ENCODE data around the gene BAD. TPM values are rescaled to one million over a fixed set of nuclear protein-coding genes. Genes with fewer than 3 reads are reported as not detected.

The BAD gene
- total and polyA plus RNA-seq, 2 of the 13 experiments (the other 11 are each of a cell fraction or from before 2014, with no cell fraction given), result 17.9 to 28.5 TPM

DNA sequence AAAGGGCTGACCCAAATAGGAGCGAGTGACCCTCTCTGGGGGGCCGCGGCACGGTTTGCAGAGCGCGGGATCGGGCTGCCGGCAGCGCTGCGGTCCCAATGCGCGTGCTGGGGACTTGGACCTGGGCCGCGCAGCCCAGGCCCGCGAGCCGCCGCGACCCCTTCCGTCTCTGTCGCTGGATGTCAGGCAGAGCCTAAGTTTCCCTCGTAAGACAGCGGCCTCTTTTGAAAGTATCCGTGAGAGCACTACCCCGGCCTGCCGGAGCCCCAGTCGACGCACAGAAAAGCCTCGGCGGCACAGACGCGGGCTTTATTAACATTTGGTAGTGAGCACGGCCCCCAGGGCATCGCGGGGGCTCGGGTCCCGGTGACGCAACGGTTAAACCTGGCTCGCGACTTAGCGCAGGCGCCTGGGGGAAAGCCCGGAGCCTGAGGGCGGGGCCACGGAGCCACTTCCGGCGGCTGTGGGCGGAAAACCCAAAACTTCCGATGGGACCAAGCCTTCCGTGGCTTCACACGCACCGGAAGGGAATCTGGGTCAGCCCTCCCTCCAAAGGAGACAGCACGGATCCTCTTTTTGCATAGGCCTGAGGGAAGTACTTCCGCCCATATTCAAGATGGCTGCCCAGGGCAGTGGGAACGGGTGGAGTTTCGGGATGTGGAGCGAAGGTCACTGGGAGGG lies 14.8 kb downstream of the BAD start (continued):
- TF ChIP-seq NFYC (CRISPR knock-in tag; IDR thresholded peaks at IDR 0.05) (peak; percentile 76), ZNF230 (CRISPR knock-in tag; IDR thresholded peaks at IDR 0.05) (no peak), AGO2 (optimal IDR thresholded peaks at IDR 0.05; ENCODE audit: low read depth, low read length) (peak; percentile 95), ZNF841 (CRISPR knock-in tag; IDR thresholded peaks at IDR 0.05; ENCODE audit: borderline replicate concordance) (no peak), NFIC (IDR thresholded peaks at IDR 0.05; ENCODE audit: low read length) (peak; percentile 15; the same call in 1 of the 2 replicates), KLF12 (CRISPR knock-in tag; IDR thresholded peaks at IDR 0.05; ENCODE audit: borderline replicate concordance) (peak; percentile 92), ZNF792 (CRISPR knock-in tag; IDR thresholded peaks at IDR 0.05) (0 out of 2 replicates have a peak, but pooled peaks have one; percentile 22), SMC3 (IDR thresholded peaks at IDR 0.05; ENCODE audit: low read length) (no peak), RFXANK (CRISPR knock-in tag; IDR thresholded peaks at IDR 0.05) (no peak), ZNF441 (CRISPR knock-in tag; IDR thresholded peaks at IDR 0.05; ENCODE audit: borderline replicate concordance) (no peak)
- TF ChIP-seq, protein P1, sequence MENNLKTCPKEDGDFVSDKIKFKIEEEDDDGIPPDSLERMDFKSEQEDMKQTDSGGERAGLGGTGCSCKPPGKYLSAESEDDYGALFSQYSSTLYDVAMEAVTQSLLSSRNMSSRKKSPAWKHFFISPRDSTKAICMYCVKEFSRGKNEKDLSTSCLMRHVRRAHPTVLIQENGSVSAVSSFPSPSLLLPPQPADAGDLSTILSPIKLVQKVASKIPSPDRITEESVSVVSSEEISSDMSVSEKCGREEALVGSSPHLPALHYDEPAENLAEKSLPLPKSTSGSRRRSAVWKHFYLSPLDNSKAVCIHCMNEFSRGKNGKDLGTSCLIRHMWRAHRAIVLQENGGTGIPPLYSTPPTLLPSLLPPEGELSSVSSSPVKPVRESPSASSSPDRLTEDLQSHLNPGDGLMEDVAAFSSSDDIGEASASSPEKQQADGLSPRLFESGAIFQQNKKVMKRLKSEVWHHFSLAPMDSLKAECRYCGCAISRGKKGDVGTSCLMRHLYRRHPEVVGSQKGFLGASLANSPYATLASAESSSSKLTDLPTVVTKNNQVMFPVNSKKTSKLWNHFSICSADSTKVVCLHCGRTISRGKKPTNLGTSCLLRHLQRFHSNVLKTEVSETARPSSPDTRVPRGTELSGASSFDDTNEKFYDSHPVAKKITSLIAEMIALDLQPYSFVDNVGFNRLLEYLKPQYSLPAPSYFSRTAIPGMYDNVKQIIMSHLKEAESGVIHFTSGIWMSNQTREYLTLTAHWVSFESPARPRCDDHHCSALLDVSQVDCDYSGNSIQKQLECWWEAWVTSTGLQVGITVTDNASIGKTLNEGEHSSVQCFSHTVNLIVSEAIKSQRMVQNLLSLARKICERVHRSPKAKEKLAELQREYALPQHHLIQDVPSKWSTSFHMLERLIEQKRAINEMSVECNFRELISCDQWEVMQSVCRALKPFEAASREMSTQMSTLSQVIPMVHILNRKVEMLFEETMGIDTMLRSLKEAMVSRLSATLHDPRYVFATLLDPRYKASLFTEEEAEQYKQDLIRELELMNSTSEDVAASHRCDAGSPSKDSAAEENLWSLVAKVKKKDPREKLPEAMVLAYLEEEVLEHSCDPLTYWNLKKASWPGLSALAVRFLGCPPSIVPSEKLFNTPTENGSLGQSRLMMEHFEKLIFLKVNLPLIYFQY (CRISPR knock-in tag; IDR thresholded peaks at IDR 0.05; ENCODE audit: borderline replicate concordance), result peak; percentile 45; the same call in 1 of the 2 replicates
- TF ChIP-seq, protein P2, sequence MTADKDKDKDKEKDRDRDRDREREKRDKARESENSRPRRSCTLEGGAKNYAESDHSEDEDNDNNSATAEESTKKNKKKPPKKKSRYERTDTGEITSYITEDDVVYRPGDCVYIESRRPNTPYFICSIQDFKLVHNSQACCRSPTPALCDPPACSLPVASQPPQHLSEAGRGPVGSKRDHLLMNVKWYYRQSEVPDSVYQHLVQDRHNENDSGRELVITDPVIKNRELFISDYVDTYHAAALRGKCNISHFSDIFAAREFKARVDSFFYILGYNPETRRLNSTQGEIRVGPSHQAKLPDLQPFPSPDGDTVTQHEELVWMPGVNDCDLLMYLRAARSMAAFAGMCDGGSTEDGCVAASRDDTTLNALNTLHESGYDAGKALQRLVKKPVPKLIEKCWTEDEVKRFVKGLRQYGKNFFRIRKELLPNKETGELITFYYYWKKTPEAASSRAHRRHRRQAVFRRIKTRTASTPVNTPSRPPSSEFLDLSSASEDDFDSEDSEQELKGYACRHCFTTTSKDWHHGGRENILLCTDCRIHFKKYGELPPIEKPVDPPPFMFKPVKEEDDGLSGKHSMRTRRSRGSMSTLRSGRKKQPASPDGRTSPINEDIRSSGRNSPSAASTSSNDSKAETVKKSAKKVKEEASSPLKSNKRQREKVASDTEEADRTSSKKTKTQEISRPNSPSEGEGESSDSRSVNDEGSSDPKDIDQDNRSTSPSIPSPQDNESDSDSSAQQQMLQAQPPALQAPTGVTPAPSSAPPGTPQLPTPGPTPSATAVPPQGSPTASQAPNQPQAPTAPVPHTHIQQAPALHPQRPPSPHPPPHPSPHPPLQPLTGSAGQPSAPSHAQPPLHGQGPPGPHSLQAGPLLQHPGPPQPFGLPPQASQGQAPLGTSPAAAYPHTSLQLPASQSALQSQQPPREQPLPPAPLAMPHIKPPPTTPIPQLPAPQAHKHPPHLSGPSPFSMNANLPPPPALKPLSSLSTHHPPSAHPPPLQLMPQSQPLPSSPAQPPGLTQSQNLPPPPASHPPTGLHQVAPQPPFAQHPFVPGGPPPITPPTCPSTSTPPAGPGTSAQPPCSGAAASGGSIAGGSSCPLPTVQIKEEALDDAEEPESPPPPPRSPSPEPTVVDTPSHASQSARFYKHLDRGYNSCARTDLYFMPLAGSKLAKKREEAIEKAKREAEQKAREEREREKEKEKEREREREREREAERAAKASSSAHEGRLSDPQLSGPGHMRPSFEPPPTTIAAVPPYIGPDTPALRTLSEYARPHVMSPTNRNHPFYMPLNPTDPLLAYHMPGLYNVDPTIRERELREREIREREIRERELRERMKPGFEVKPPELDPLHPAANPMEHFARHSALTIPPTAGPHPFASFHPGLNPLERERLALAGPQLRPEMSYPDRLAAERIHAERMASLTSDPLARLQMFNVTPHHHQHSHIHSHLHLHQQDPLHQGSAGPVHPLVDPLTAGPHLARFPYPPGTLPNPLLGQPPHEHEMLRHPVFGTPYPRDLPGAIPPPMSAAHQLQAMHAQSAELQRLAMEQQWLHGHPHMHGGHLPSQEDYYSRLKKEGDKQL (CRISPR knock-in tag; IDR thresholded peaks at IDR 0.05; ENCODE audit: low read depth), result no peak
- TF ChIP-seq, protein P3, sequence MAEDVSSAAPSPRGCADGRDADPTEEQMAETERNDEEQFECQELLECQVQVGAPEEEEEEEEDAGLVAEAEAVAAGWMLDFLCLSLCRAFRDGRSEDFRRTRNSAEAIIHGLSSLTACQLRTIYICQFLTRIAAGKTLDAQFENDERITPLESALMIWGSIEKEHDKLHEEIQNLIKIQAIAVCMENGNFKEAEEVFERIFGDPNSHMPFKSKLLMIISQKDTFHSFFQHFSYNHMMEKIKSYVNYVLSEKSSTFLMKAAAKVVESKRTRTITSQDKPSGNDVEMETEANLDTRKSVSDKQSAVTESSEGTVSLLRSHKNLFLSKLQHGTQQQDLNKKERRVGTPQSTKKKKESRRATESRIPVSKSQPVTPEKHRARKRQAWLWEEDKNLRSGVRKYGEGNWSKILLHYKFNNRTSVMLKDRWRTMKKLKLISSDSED (CRISPR knock-in tag; IDR thresholded peaks at IDR 0.05), result no peak
